Nephron progenitor cell (in vitro differentiated cells): ENCODE data around the gene FBXO39.

ENCODE experiments used
- DNase-seq: peaks from one replicate; pipeline ENCODE4 v3.0.0; 2021
- H3K27ac Mint-ChIP-seq: 2 replicates; pipeline ENCODE4 v1.8.0; 2021; ENCODE audit warnings: mild to moderate bottlenecking, moderate library complexity, mixed read lengths
- H3K27me3 Mint-ChIP-seq: 2 replicates; pipeline ENCODE4 v1.8.0; 2021; ENCODE audit warnings: mild to moderate bottlenecking, low read depth, mixed read lengths; ENCODE audit not compliant: poor library complexity
- H3K36me3 Mint-ChIP-seq: 2 replicates; pipeline ENCODE4 v1.8.0; 2021; ENCODE audit warnings: low read depth, mixed read lengths
- H3K4me1 Mint-ChIP-seq: 2 replicates; pipeline ENCODE4 v1.8.0; 2021; ENCODE audit warnings: mixed read lengths
- H3K4me3 Mint-ChIP-seq: 2 replicates; pipeline ENCODE4 v1.8.0; 2021; ENCODE audit warnings: mild to moderate bottlenecking, moderate library complexity, mixed read lengths
- H3K9me3 Mint-ChIP-seq: 2 replicates; pipeline ENCODE4 v1.8.0; 2021; ENCODE audit warnings: mild to moderate bottlenecking, moderate library complexity, mixed read lengths
- CTCF ChIP-seq: fragments of 200-600 bp; sonication (generic); IDR thresholded peaks from 2 replicates; pipeline ENCODE4 v1.5.0; 2021; ENCODE audit warnings: antibody characterized with exemption

Gene FBXO39

GRCh38 chr17:6830383-6830986 lies 54.5 kb downstream of the FBXO39 start:
- no peak for DNase-seq
- no peak for TF ChIP-seq CTCF
- Mint-ChIP-seq H3K4me3 (peak overlapping the region; percentile 6), H3K27me3 (peaks cover 82% of the 10 kb centered on the region), H3K36me3 (no peaks in the 10 kb centered on the region), H3K27ac (no peak overlapping the region), H3K9me3 (no peaks in the 10 kb centered on the region), H3K4me1 (peaks cover 15% of the 10 kb centered on the region)

- DNase-seq: peak; percentile 90
- H3K4me1 Mint-ChIP-seq: peaks cover 15% of the 10 kb centered on the region
- no peaks in the 10 kb centered on the region for H3K36me3 Mint-ChIP-seq
- H3K27me3 Mint-ChIP-seq: peaks cover 91% of the 10 kb centered on the region
- peak within 1 kb of the TSS; percentile 82 for H3K4me3 Mint-ChIP-seq
- no peaks in the 10 kb centered on the region for H3K9me3 Mint-ChIP-seq
- no peak for TF ChIP-seq CTCF
- H3K27ac Mint-ChIP-seq: no peak within 1 kb of the TSS
Measured at GRCh38 chr17:6831661-6832263, 55.7 kb downstream of the FBXO39 start, which contains the start of gene TEKT1. Gene TEKT1, minus strand, starts transcription at chr17:6831729. Its CDS starts 1,353 bp downstream, at chr17:6830376.
